Esophagus muscularis mucosa (tissue), 4 donors: Measurements from ENCODE around the gene MRPL46. TPM values are rescaled to one million over a fixed set of nuclear protein-coding genes. Genes with fewer than 3 reads are reported as not detected.

Experiments used
- DNase-seq: peaks from one replicate; pipeline ENCODE4 v3.0.0-alpha.2; 2017; ENCODE audit errors: extremely low spot score
- H3K27ac ChIP-seq, 4 donors: fragments of 200-600 bp; sonication (generic); replicated peaks in 1 of 4; 1 replicate in 3 of 4; 2 replicates in 1 of 4; pipeline ENCODE4 v1.5.1; 2016 to 2019; ENCODE audit warnings: mild to moderate bottlenecking in 1 of 4
- H3K27me3 ChIP-seq, 4 donors: fragments of 200-600 bp; sonication (generic); one replicate each; pipeline versions ENCODE4 v1.5.1 to v1.6.0; 2016 to 2019
- H3K36me3 ChIP-seq, 4 donors: fragments of 200-600 bp; sonication (generic); one replicate each; pipeline ENCODE4 v1.5.1; 2016 to 2019
- H3K4me1 ChIP-seq, 4 donors: fragments of 200-600 bp; sonication (generic); one replicate each; pipeline ENCODE4 v1.5.1; 2016 to 2019
- H3K4me3 ChIP-seq, 4 donors: fragments of 200-600 bp; sonication (generic); 1 replicate in 2 of 4; 2 replicates in 2 of 4; pipeline ENCODE4 v1.5.1; 2016 to 2019; ENCODE audit warnings: mild to moderate bottlenecking in 4 of 4, moderate library complexity in 1 of 4
- H3K9me3 ChIP-seq, 4 donors: fragments of 200-600 bp; sonication (generic); 1 replicate in 3 of 4; 2 replicates in 1 of 4; pipeline ENCODE4 v1.5.1; 2016 to 2019
- EP300 ChIP-seq: sonication (generic); formaldehyde crosslinking; IDR thresholded peaks from one replicate; pipeline ENCODE4 v1.6.1; 2017; ENCODE audit warnings: antibody characterized with exemption
- POLR2A ChIP-seq: fragments of 450-650 bp; IDR thresholded peaks from one replicate; pipeline ENCODE4 v1.6.1; 2017; ENCODE audit warnings: antibody characterized with exemption, moderate library complexity, mild to moderate bottlenecking, low read depth
- POLR2AphosphoS5 ChIP-seq, 2 donors: sonication (generic); formaldehyde crosslinking; IDR thresholded peaks; one replicate each; pipeline ENCODE4 v1.6.1; 2017; ENCODE audit warnings: antibody characterized with exemption in 2 of 2
- WGBS: methylation state at CpG from one replicate; pipeline ENCODE4 v1.1.5; 2018; 5-methylcytosine and 5-hydroxymethylcytosine counted together
- intact Hi-C: fragments of 100-400 bp; cut with DNase I; formaldehyde crosslinking; loops from one replicate; pipeline ENCODE4 v1.15.1; 2023
- total RNA-seq, 4 donors: library from RNA; depleted of rRNA; stranded (reverse); fragments of >200 nt; gene quantifications; one replicate each; pipeline versions ENCODE4 v1.1.0 to v1.2.1, GENCODE V29; 2016
- TF ChIP-seq, protein P1 (sequence below), 3 experiments: fragments of 200-600 bp in 2 of 3; fragments of 450-650 bp in 1 of 3; sonication (generic) in 2 of 3; IDR thresholded peaks; one replicate each; pipeline ENCODE4 v1.5.1; 2017 to 2019; ENCODE audit warnings: antibody characterized with exemption in 3 of 3, mild to moderate bottlenecking in 2 of 3, moderate library complexity in 1 of 3

MRPL46 gene
- total RNA-seq, 4 donors from 2014 or later = 14.5 to 27.8 (median 25.1) TPM

- intact Hi-C loops = no loop called here
- Histone ChIP-seq H3K4me1 (no peaks in the 10 kb centered on the region), H3K4me3 (no peak overlapping the region), H3K36me3 (peaks cover 30 to 85% (median 71%) of the 10 kb centered on the region in 4 donors), H3K27ac (no peak overlapping the region), H3K27me3 (no peaks in the 10 kb centered on the region), H3K9me3 (no peaks in the 10 kb centered on the region)
- no peak for DNase-seq
- TF ChIP-seq POLR2A (no peak), POLR2AphosphoS5 (IDR thresholded peaks at IDR 0.05) (no peak), EP300 (no peak)
- TF ChIP-seq, protein P1, sequence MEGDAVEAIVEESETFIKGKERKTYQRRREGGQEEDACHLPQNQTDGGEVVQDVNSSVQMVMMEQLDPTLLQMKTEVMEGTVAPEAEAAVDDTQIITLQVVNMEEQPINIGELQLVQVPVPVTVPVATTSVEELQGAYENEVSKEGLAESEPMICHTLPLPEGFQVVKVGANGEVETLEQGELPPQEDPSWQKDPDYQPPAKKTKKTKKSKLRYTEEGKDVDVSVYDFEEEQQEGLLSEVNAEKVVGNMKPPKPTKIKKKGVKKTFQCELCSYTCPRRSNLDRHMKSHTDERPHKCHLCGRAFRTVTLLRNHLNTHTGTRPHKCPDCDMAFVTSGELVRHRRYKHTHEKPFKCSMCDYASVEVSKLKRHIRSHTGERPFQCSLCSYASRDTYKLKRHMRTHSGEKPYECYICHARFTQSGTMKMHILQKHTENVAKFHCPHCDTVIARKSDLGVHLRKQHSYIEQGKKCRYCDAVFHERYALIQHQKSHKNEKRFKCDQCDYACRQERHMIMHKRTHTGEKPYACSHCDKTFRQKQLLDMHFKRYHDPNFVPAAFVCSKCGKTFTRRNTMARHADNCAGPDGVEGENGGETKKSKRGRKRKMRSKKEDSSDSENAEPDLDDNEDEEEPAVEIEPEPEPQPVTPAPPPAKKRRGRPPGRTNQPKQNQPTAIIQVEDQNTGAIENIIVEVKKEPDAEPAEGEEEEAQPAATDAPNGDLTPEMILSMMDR (IDR thresholded peaks at IDR 0.05) = no peak
Observed at GRCh38 chr15:88509964-88510363, 42.8 kb upstream of the MRPL46 start.

DNA sequence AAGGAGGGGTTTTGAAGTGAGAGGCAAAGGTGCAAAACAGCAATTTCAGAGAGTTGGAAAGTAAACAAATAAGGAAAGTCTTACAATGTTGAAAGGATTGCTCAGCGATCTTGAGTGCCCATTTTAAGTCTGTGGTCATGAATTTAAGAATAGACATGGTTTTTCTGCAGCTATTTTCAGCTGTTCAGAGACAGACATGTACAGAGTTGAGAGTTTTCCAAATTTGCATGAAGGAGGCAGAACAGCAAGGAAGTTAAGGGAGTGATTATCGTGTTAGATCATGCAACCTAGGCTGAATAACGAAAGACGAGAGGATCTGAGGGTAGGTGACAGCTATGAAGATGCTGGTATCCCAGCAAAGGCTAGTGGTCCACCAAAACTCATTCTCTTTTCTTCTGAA is 42.1 kb upstream of the MRPL46 start:
- intact Hi-C loops = no loop called here
- no peak for DNase-seq
- 99% methylated on average over 4 of the region's 4 CpGs for WGBS
- Histone ChIP-seq H3K27me3 (no peaks in the 10 kb centered on the region), H3K27ac (no peak overlapping the region), H3K4me1 (no peaks in the 10 kb centered on the region), H3K4me3 (no peak overlapping the region), H3K36me3 (peaks cover 30 to 85% (median 70%) of the 10 kb centered on the region in 4 donors), H3K9me3 (no peaks in the 10 kb centered on the region)
- TF ChIP-seq, protein P1 (IDR thresholded peaks at IDR 0.05) = no peak
- no peak for TF ChIP-seq POLR2AphosphoS5 (IDR thresholded peaks at IDR 0.05)
- no peak for TF ChIP-seq POLR2A

GRCh38 chr15:88506628-88507027 is 39.4 kb upstream of the MRPL46 start:
- Histone ChIP-seq H3K4me1 (no peaks in the 10 kb centered on the region), H3K9me3 (no peaks in the 10 kb centered on the region), H3K36me3 (peaks cover 18 to 89% (median 64%) of the 10 kb centered on the region in 4 donors), H3K27ac (no peak overlapping the region), H3K27me3 (no peaks in the 10 kb centered on the region), H3K4me3 (no peak overlapping the region)
- intact Hi-C loops = no loop called here
- no peak for DNase-seq
- TF ChIP-seq POLR2AphosphoS5 (IDR thresholded peaks at IDR 0.05) (no peak), EP300 (no peak), POLR2A (no peak)
- TF ChIP-seq, protein P1 (IDR thresholded peaks at IDR 0.05) = no peak

GRCh38 chr15:88505721-88506120 is 38.5 kb upstream of the MRPL46 start:
- TF ChIP-seq EP300 (no peak), POLR2AphosphoS5 (IDR thresholded peaks at IDR 0.05) (no peak), POLR2A (no peak)
- TF ChIP-seq, protein P1 (IDR thresholded peaks at IDR 0.05) = no peak
- Histone ChIP-seq H3K27me3 (no peaks in the 10 kb centered on the region), H3K9me3 (no peaks in the 10 kb centered on the region), H3K36me3 (peaks cover 18 to 80% (median 56%) of the 10 kb centered on the region in 4 donors), H3K4me1 (no peaks in the 10 kb centered on the region), H3K27ac (no peak overlapping the region), H3K4me3 (no peak overlapping the region)
- DNase-seq = no peak
- 100% methylated on average over 2 of the region's 2 CpGs for WGBS
- intact Hi-C loops = no loop called here

DNA sequence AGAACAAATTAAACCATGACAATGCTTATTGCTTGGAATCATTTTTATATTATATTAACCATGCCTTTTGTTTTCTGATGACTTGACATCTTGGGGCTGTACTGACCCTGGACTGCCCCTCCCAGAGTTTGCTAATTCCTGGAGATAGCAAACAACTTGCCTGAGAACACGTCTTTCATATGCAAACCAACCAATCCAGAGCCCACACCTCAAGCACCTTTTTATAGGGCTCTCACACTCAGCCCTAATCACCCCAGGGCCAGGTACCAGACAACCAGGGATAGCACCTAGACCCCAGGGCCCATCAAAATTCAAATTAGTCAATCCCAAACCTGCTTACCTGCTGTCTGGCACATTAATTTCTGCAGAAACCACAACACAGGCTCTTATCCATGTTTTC is 37.3 kb upstream of the MRPL46 start:
- no peaks in the 10 kb centered on the region for H3K4me1 ChIP-seq
- peaks cover 18 to 76% (median 45%) of the 10 kb centered on the region in 4 donors for H3K36me3 ChIP-seq
- no peaks in the 10 kb centered on the region for H3K9me3 ChIP-seq
- TF ChIP-seq EP300 = no peak
- TF ChIP-seq POLR2AphosphoS5 (IDR thresholded peaks at IDR 0.05) = no peak
- TF ChIP-seq POLR2A = no peak
- TF ChIP-seq, protein P1 (IDR thresholded peaks at IDR 0.05) = no peak
- no peaks in the 10 kb centered on the region for H3K27me3 ChIP-seq
- DNase-seq = no peak
- no peak overlapping the region for H3K27ac ChIP-seq
- no peak overlapping the region for H3K4me3 ChIP-seq
- 75% methylated on average over 1 of the region's 1 CpG for WGBS
- intact Hi-C loops = no loop called here
